Mucosa of descending colon (tissue), 3 donors: ENCODE data around the gene MATN1. TPM values are rescaled to one million over a fixed set of nuclear protein-coding genes. Genes with fewer than 3 reads are reported as not detected.

Experiments used
- ATAC-seq: fragments of 200-7000 bp; cut with Tn5 transposase; one replicate; pipeline ENCODE4 v1.9.1; 2020; ENCODE audit warnings: mild to moderate bottlenecking, moderate library complexity
- DNase-seq, 3 donors: peaks; one replicate each; pipeline ENCODE4 v3.0.0-alpha.2; 2020
- H3K36me3 ChIP-seq: fragments of 200-600 bp; one replicate; pipeline ENCODE4 v1.8.0; 2021; ENCODE audit warnings: low read depth, mild to moderate bottlenecking
- H3K4me1 ChIP-seq: fragments of 200-600 bp; one replicate; pipeline ENCODE4 v1.8.0; 2021; ENCODE audit warnings: low read depth, mild to moderate bottlenecking
- H3K4me3 ChIP-seq: fragments of 200-600 bp; one replicate; pipeline ENCODE4 v1.8.0; 2021; ENCODE audit warnings: mild to moderate bottlenecking
- H3K9me3 ChIP-seq: fragments of 200-600 bp; one replicate; pipeline ENCODE4 v1.8.0; 2021; ENCODE audit warnings: mild to moderate bottlenecking
- intact Hi-C, 2 donors: fragments of 100-400 bp; cut with DNase I in 1 of 2; cut with micrococcal nuclease in 1 of 2; formaldehyde crosslinking; loops; one replicate each; pipeline versions ENCODE4 v1.11.0 to v1.11.1; 2022; cut with DNase I, micrococcal nuclease
- total RNA-seq, 3 donors: library from RNA; stranded (reverse); fragmentation: NEBNext Ultra II Directional in 2 of 3; extraction: Animal tissue kit (Norgen Biotek cat#: 25700) in 2 of 3; gene quantifications; one replicate each; pipeline versions ENCODE4 v1.2.1 to v1.2.4, GENCODE V29; 2021 to 2023
- TF ChIP-seq, protein P1 (sequence below): fragments of 200-600 bp; IDR thresholded peaks from one replicate; pipeline ENCODE4 v1.8.0; 2022; ENCODE audit warnings: antibody characterized with exemption, mild to moderate bottlenecking
- donor health status: DM: no; HTN: no; CAD: no; lungs with moderate emphysema.
- donor health status: DM: no; HTN: no; CAD: no.
- donor health status: DM: no; HTN: yes; CAD: no.

MATN1 gene
- total RNA-seq, 3 donors from 2014 or later, result 0.22 TPM; not detected in 2

DNA sequence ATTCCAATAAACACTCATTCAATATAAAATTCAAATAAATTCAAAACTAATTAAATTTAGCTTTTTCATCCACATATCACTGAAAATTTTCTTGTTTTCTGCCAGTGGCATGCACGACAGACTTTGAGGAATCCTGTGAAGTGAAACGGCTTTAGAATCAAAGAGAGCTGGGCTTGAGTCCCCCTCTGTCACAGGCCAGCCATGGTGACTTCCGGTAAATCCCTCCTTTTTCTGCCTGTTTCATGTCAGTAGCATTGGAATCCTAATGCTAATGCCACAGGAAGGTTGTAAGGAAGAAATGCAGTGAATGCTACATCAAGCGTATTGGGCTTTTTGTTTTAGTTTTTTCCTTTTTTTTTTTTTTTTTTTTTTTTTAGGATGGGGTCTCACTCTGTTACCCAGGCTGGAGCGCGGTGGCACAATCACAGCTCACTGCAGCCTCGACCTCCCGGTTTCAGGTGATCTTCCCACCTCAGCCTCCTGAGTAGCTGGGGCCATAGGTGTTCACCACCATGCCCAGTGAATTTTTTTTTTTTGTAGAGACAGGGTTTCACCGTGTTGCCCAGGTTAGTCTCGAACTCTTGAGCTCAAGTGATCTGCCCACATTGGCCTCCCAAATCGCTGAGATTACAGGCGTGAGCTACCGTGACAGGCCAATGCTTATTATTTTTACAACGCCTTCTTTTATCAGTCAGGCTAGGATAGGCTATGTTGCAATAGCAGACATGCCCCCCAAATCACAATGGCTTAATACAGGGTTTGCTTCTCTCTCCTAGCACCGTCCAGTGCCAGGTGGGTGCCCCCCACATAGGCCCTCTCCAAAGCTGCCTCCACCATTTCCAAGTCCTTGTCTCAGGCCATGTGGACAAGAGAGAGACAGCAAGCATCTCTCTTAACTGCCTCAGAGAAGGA lies 3.6 kb upstream of the MATN1 start:
- intact Hi-C loops, result loop anchor here in 1 of 2 donors (5.0 kb wide), 1 partner anchor 35 kb away; no protein-coding TSS in a partner anchor
- no peak for DNase-seq

DNA sequence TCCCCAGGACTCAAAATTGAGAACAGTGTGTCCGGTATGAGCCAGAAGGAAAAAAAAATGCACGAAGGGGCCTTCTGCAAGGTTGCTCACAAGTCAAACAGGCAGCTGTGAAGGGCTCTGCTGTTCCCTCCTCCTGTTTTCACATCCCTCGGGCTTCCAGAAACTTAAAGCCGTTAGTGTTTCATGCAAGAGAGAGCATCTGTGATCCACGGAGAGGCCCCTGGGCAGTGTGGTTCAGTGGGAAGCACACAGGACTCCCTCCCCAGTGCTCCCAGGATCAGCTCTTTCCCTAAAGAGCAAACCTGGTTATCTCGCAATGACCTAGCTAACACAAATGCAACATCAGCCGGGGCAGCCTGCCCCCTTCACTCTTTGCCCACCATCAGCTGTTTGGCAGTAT lies 2.9 kb upstream of the MATN1 start:
- no peaks in the 10 kb centered on the region for H3K9me3 ChIP-seq
- no peaks in the 10 kb centered on the region for H3K36me3 ChIP-seq
- no peak for DNase-seq
- TF ChIP-seq, protein P1, sequence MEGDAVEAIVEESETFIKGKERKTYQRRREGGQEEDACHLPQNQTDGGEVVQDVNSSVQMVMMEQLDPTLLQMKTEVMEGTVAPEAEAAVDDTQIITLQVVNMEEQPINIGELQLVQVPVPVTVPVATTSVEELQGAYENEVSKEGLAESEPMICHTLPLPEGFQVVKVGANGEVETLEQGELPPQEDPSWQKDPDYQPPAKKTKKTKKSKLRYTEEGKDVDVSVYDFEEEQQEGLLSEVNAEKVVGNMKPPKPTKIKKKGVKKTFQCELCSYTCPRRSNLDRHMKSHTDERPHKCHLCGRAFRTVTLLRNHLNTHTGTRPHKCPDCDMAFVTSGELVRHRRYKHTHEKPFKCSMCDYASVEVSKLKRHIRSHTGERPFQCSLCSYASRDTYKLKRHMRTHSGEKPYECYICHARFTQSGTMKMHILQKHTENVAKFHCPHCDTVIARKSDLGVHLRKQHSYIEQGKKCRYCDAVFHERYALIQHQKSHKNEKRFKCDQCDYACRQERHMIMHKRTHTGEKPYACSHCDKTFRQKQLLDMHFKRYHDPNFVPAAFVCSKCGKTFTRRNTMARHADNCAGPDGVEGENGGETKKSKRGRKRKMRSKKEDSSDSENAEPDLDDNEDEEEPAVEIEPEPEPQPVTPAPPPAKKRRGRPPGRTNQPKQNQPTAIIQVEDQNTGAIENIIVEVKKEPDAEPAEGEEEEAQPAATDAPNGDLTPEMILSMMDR, result no peak
- no peak overlapping the region for H3K4me3 ChIP-seq
- intact Hi-C loops, result loop anchor here in 1 of 2 donors (5.0 kb wide), 1 partner anchor 36 kb away; no protein-coding TSS in a partner anchor
- no peaks in the 10 kb centered on the region for H3K4me1 ChIP-seq
- no peak for ATAC-seq

More for the DNA sequence above, 3.6 kb upstream of the MATN1 start:
- H3K4me1 ChIP-seq, result no peaks in the 10 kb centered on the region
- TF ChIP-seq, protein P1, result no peak
- no peak for ATAC-seq
- H3K36me3 ChIP-seq, result no peaks in the 10 kb centered on the region
- no peaks in the 10 kb centered on the region for H3K9me3 ChIP-seq
- H3K4me3 ChIP-seq, result no peak overlapping the region

DNA sequence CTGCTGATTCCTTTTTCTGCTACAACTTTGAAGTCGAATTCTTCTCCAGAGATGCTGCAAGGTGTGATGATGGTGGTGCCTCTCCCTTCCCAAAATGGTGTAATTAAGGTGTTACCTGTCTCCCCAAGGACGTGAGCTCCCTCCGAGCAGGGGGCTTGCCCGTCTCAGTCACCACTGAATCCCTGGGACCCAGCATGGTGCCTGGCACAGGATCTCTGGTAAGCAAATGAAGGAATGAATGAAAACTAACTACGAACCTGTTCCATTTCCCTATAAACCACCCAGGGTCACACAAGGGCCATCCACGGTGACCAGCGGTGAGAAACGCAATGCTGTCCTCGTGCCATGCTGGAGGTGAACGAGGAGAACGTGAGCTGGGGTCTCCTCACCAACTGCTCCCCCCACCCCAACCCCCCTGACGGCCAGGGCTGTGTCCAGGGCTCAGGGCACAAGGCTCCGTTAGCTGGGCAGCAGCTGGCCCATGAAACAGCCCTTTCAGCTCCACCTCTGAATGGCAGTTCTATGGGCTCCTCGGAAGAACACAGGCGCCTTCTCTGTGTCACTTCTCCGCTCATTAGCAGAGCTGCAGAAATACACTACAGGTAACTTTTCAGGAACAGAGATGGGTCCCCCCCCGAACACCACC lies 2.2 kb upstream of the MATN1 start:
- Histone ChIP-seq H3K4me1 (no peaks in the 10 kb centered on the region), H3K4me3 (no peak overlapping the region), H3K9me3 (no peaks in the 10 kb centered on the region), H3K36me3 (no peaks in the 10 kb centered on the region)
- TF ChIP-seq, protein P1, result no peak
- intact Hi-C loops, result loop anchor here in 1 of 2 donors (5.0 kb wide), 1 partner anchor 37 kb away; no protein-coding TSS in a partner anchor
- no peak for DNase-seq
- ATAC-seq, result no peak

DNA sequence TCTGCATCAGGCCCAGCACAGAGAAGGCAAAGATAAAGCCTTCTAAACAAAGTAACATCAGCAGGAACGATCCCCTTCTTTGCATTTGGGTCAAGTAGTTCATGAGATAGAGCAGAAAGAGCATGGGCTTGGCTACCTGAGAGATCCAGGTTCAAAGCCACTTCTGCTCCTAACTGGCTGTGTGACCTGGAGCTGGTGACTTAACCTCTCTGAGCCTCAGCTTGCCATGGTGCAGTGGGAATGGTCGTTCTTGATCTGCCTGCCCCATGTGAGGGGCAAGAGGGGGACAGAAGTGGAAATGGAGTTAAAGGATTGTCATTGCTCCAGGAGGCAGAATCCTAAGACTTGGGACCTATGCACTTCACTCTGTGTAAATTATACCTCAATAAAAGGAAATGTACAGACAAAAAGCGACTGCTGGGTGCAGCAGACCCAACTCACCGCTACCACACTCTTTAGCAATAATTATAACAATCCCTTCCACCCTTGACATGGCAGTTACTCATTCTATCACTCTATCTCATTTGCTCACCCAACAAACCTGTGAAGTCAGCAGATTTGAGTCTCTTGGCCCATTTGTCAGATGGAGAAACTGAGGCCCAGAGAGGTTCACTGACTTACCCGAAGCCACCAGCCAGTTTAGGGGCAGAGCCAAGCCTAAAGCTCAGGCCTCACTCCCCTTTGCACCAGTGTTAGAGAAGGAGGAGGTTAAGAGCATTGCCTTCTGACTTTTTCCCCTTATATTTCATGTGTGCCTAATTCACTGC lies 1.5 kb upstream of the MATN1 start:
- ATAC-seq (no peak), DNase-seq (no peak)
- Histone ChIP-seq H3K36me3 (no peaks in the 10 kb centered on the region), H3K4me1 (peaks cover under 1% of the 10 kb centered on the region), H3K9me3 (no peaks in the 10 kb centered on the region), H3K4me3 (no peak overlapping the region)
- TF ChIP-seq, protein P1, result no peak
- intact Hi-C loops, result loop anchor here in 1 of 2 donors (5.0 kb wide), 2 partner anchors 37 to 52 kb away; no protein-coding TSS in a partner anchor

DNA sequence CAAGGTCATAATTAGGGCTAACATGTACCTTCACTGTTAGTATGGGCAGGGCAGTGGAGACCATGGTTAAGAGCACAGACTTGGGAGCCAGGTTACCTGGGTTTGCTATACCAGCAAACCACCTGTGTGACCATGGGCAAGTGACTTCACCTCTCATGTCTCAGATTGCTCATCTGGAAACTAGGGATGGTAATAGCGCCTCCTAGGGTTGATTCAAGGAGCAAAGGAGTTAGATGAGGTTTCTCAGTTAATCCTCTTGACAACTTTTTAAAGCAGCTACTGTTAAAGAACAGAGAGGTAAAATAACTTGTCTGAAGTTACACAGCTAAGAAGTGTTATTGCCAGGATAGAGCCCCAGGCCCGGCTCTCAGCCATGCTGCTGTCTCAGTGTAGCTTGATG lies 790 bp upstream of the MATN1 start:
- Histone ChIP-seq H3K4me1 (peaks cover 7% of the 10 kb centered on the region), H3K4me3 (no peak overlapping the region), H3K9me3 (no peaks in the 10 kb centered on the region), H3K36me3 (no peaks in the 10 kb centered on the region)
- no peak for DNase-seq
- TF ChIP-seq, protein P1, result no peak
- ATAC-seq, result no peak
- intact Hi-C loops, result loop anchor here in 1 of 2 donors (5.0 kb wide), 1 partner anchor 53 kb away; no protein-coding TSS in a partner anchor
